Fibroblast of pulmonary artery (primary cell): ENCODE measurements around the gene AP3D1.

Experiments
- DNase-seq: peaks from one replicate; pipeline ENCODE4 v3.0.0-alpha.2; 2010; ENCODE audit warnings: low read depth
- H3K4me3 ChIP-seq: replicated peaks from 2 replicates; pipeline ENCODE4 v1.5.1; 2011; ENCODE audit warnings: low read depth, mild to moderate bottlenecking, control low read depth, low read length, moderate library complexity
- CTCF ChIP-seq: IDR thresholded peaks from 2 replicates; pipeline ENCODE4 v1.5.1; 2011; ENCODE audit warnings: mild to moderate bottlenecking, control low read depth, low read length, inconsistent platforms; ENCODE audit errors: missing control alignments

Gene AP3D1

GRCh38 chr19:2110822-2111221 lies 40.5 kb downstream of the AP3D1 start:
- no peak for DNase-seq
- no peak for TF ChIP-seq CTCF
- H3K4me3 ChIP-seq = no peak overlapping the region

GRCh38 chr19:2109046-2109864 lies 42.1 kb downstream of the AP3D1 start:
- DNase-seq = no peak
- no peak overlapping the region for H3K4me3 ChIP-seq
- TF ChIP-seq CTCF = no peak

DNA sequence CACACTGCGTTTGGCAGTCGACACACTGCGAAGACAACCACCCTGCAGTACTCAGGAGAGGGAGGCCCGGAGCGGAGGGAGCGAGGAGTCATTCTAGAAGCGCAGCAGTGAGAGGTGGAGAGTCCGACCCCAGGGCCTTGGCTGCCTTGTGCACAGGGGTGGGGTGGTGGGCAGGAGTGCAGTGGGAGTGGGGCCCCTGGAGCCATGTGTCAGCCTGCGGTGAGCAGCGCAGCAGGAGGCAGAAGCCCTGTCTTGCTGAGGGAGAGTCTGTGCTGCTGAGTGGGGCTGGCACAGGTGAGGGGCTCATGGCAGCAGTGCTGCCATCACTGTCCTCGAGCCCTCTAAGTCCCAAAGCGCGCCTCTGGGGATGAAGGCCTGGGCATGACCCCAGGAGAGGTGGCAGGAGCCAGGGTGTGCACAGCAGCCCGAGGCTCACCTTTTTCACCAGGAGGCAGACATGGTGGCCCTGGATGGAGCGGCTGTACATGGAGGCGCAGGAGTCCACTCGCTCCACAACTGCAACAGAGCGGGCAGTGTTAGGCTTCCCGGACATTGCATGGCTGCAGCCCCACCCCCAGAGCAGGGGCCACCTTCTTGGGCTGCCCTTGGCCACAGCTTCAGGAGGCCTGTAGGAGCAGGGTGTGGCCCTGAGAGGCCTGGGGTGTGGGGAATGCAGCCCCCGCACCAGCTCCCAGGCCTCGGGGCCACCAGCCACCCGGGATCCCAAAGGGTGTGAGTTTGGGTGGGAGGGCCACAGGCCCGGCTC lies 42.9 kb downstream of the AP3D1 start:
- TF ChIP-seq CTCF = no peak
- H3K4me3 ChIP-seq = no peak overlapping the region
- DNase-seq = no peak

- TF ChIP-seq CTCF = no peak
- no peak for DNase-seq
- no peak overlapping the region for H3K4me3 ChIP-seq
Measured at GRCh38 chr19:2103045-2103707, 48.2 kb downstream of the AP3D1 start.

GRCh38 chr19:2101417-2102335 lies 49.7 kb downstream of the AP3D1 start:
- DNase-seq = no peak
- no peak for TF ChIP-seq CTCF
- no peak overlapping the region for H3K4me3 ChIP-seq

DNA sequence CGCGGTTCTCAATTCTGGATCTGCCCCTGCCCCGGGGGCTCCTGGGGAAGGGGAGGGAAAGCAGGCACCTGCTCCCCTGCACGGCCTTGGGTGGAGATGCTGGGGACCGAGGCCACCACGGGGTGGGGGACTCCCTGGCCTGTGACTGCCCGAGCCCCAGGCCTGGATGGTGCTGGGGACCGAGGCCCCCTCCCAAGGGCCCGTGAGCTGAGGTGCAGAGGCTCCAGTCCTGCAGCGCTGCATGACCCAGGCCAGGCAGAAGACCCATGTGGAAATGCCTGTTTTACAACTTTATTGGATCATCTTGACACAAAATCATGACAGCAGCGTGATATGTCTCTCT lies 50.7 kb downstream of the AP3D1 start:
- H3K4me3 ChIP-seq = no peak overlapping the region
- TF ChIP-seq CTCF = no peak
- DNase-seq = no peak
